ENCODE measurements around the gene KRT37.
"Not testable (repeated sequence)": the region's sequence is repeated elsewhere in the genome, so short reads cannot be mapped to it uniquely, and the experiment has no call there.

The KRT37 gene

DNA sequence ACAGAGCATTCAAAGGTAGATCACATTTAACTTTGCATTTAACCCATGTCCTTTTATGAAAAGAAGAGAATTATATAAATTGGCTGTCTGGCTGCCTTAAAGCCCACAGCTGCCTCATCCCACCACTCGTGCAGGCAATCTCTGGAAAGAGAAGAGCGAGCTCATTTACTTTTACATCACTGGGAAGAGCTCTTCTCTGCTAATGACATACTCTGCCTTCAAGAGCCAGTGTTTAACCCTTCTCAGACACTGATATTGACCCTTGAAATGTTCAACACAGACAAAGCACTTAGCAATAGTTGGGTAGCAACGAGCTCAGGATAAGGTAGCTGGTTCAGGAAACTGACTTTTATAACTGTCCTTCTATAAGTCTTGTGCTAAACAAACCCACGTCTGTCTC is 9.6 kb upstream of the KRT37 start:
- DNase-seq: no peak

DNA sequence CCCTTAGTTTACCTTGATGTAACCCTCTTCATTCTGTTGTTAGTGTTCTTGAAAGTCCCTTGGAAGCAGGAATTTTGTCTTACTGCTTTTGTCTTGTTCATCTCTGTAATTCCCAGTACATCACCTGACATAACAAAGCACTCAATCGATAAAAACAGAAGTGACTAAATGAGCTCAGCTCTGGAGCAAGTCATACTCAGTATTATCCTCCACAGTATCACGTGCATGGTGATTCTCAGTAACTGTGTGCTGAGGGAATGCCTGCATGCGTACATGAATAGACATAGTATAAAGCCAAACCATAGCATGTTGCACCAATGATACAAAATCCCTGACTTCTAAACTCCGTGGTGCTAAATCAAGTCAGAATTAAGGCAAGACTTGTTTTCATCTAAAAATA is 9.2 kb upstream of the KRT37 start:
- no peak for DNase-seq

DNA sequence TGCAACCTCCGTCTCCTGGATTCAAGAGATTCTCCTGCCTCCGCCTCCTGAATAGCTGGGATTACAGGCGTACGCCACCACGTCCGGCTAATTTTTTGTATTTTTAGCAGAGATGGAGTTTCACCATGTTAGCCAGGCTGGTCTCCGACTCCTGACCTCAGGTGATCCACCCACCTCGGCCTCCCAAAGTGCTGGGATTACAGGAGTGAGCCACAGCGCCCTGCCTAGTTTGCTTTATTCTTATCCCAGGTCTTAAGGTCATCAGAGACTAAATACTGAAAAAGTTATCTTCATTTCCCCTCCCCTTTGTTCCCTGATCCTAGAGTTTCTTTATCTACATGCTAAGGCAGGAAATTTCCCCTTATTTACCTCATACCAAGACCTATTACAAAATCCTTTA is 6.0 kb upstream of the KRT37 start:
- not testable (repeated sequence) for DNase-seq

DNA sequence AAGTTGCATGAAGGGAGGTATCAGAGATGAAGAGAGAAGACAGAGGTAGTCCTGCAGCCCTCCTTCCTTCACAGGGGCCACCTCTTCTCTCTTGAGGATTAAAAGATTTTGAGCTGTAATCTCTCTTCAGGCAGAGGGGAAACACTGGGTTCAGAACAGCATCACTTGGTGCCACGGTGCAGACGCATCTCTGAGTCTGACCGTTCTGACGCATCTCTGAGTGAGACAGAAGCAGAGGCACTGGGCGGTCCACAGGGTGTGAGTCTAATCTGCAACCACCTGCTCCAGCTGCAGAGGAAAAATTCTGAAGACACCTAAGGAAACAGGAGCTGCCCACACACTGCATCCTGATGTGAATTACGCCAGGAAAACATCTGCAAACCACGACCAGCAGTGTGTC is 5.3 kb upstream of the KRT37 start:
- DNase-seq: no peak

DNA sequence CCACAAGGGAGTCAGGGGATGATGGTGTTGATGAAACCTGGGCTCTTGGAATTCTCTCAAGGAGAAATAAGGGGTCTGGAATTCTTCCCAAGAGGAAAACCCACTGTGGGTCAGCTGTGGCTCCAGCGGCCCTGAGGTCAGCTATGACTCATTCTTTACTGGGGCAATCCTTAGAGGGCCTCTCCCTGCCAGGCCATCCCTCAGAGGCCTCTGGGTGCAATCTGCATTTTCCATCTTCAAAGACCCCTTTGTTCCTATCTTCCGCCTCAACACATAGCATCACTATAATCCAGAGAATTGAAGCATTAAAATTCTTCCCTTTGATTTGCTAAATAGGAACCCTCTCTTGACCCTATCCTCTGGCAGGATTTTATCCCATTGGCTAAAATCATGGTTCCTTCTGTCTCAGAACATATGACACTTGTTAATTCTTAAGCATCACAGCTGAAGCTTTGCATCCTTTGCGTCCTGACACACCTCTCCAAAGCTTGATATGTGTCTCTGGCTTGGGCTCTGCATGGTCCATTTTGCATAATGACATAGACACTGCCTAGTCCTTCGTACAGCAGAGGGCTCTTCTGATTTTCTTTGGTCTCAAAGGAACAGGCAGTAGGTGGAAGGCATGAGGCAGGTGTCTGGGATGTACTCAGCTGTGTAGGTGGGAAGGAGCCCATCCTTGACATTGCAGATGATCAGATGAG is 4.4 kb upstream of the KRT37 start:
- DNase-seq: no peak

DNA sequence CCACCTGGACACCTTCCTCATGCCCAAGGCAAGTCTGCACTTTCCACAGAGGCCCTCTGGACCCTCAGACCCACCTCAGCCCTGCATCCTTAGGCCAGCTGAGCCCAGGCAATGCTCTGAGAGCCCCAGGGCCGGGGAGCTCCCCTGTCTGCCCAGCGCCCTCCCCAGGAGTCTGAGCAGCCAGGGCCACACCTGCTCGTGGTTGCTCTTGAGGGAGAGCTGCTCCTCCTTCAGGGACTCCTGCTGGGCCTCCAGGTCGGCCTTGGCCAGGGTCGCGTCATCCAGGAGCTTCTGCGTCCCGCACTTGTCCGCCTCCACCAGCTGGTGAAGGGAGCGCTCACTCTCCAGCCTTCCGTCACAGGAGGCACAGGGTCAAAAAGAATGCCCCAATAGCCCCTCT is 1.8 kb downstream of the KRT37 start:
- DNase-seq: not testable (repeated sequence)

DNA sequence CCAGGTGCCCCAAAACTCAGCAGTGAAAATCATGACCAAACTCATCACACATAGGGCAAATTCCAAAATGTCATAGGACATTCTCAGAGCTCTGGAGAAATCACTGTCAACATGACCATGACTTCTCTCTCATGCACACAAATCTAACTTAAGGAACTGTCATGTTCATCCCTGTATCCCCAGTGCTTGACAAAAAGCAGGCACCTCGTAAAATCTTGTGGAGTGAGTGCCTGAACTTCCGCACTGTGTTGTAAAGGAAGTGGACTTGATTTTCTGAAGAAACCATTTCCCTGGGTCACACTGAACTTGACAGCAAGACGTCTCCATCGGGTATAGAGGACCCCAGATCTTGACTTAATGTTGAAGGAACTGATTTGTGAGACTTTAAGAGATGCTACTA is 2.8 kb downstream of the KRT37 start:
- no peak for DNase-seq

DNA sequence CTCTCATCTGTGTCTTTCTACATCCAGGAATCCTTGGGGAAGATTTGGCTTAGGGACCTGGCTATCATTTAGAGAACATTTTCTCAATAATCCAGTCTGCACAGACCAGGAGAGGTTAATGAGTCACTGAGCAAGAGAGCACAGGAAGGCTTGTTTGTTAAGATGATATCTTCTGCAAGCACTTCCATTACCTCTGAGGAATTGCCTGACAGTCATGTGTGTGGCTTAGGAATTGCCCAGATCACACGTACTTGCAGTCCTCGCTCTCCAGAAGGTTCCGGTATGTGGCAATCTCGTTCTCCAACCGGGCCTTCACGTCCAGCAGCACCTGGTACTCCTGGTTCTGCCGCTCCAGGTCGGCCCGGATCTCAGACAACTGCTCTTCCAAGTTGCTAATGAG is 3.3 kb downstream of the KRT37 start:
- no peak for DNase-seq

DNA sequence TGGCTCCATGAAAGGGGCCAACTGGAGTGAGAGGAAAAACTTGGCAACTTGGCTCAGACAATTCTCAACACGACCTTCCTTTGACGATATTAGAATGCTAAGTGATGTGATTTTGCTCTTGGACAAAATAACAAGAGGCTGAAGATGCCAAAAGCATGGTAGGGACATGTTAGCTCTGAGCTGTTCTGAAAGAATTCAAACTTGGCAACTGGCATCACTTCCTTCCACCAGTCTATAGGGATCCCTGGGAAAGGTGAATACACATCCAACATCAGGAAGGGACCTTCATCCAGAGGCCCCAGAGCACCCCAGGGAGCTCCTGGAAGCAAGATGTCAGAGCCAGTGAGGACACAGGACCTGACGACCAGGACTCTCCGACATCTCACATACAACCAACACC is 4.3 kb downstream of the KRT37 start:
- DNase-seq: no peak

DNA sequence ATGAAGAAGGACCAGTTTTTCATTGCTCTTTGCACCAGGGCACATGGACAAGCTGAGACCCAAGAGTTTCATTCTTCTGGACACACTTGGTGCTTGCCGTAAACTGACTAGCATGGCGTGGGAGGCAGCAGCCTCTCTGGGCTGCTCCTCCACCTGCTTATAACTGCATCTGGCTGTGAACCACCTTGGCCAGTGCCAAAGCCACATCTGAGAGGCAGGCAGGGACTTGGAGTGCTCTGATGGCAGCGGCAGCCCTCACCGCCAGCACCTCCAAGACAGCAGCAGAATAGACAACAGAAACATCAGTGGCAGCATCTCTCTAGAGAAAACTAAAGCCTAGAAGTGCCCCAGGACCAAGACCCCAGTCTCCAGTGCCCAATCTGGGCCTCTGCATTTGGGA is 4.7 kb downstream of the KRT37 start:
- no peak for DNase-seq

DNA sequence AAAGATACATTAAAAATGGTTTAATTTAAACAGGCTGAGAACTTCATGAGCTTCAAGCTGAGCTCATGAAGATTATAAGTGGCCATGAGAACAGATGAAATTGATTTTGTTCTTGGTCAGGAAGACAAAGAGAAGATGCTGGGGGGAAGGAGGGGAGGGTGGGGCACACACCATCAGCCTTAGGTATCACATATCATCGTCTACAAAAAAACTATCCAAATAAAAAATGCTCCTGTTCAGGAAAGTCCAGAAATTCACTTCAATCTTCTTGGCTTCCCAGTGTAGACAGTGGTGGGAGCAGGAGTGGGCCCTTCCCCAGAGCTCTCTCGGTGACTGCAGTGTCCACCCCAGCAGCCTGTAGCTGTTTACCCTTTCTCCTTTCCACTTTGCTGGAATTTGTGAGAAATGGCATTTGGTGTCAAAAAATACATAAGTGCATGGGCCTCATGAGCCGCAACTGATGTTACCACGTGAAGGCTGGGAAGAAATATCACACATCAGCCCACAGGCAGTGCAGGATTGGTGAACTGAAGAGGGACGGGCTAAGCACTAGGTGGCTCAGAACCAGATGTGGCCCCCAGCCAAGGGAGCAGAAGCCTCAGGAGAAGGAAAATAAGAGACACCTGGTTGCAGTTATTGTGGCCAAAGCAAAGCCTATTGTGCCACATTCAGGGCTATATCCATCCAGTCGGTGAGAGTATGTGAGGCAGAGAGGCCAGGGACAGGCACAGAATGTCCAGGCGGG is 6.1 kb downstream of the KRT37 start:
- no peak for DNase-seq

DNA sequence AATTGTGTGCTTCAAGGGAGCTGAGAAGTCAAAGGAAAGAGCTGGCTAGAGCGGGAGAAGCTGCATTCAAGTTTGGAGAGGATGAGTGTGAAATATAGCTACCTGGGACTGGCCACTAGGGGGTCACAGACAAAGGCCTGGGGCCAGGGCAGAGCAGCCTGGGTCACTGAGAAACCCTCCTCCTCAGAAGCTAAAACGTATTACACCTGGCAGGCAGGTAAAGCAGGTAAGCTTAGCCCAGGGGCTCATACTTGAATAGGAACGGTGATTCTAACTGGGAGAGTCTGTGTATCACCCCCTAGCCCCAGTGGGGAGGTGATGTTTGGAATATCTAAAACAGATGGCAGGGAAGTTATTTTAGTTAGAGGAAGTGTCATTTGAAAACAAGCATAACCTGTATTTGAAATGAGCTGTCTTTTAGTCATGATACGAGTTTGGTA is 6.8 kb downstream of the KRT37 start:
- no peak for DNase-seq

DNA sequence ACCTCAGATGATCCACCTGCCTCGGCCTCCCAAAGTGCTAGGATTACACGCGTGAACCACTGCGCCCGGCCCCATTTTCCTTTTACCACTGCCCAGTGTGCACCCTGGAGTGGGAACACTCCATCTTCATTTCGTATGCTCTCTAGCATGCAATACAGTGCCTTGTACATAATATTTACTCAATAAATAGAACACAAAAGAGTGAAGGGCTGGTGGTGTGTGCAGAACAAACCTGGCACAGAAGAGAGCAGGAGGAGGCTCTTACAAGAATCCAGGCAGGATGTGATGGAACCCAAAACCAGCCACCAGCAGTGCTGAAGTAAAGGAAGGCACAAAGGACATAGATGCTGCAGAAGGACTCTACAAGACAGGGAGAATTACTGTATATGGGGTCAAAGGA is 7.3 kb downstream of the KRT37 start:
- DNase-seq: no peak

DNA sequence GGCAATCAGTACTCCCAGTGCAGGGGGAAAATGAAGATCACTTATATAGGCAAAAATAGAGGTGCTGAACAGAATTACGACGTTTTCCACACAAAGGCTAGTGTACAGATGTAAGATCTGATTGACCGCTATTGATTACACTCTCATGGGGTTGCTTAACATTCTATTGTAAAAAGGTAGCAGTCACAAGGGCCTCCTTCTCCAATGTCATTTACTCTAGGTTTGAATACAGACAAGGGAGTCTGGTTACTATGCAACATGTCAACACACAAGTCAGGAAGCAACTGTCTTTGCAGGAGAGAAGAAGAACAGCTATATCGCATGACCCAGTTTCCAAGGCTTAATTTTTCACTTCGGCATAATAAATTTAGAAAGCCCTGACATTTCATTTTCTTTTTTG is 7.9 kb downstream of the KRT37 start:
- no peak for DNase-seq

DNA sequence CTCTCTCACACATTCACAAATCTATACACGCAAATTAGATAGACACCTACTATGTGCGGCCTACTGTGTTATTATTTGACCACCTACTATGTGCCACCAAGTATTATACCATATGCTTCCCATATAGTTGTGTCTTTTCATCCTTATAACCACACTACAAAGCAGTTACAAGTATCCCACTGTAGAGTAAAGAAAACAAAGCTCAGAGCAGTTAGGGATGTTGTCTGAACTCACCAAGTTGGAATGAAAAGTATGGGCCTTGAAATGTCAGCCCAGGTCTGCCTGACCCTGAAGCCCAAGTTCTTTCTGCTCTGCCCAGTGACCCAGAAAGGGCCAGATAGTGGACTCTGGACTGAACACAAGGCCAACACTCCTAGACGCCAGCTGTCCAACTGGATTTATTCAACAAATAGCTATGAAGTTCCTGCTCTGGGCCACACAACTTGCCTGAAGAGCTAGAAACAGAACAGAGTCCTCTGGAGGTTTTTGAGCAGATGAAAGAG is 8.5 kb downstream of the KRT37 start:
- DNase-seq: no peak

DNA sequence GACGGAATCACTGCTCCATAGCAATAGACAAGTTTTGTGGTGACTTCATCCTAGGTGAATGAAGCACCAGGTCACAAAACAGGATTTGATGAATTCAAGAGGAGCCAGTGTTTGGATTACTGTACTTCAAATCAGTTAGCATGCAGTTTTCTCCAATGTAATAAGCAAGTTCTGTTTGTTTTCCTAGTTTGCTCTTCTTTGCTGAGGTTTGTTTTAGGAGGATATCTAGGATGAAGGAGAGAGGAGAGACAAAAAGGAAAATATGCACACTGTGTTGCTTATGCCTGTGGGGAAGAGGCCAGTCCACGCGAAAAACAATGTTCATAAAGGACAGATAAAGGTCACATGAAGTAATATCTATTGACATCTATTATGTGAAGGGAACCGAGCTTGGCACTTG is 9.0 kb downstream of the KRT37 start:
- no peak for DNase-seq

DNA sequence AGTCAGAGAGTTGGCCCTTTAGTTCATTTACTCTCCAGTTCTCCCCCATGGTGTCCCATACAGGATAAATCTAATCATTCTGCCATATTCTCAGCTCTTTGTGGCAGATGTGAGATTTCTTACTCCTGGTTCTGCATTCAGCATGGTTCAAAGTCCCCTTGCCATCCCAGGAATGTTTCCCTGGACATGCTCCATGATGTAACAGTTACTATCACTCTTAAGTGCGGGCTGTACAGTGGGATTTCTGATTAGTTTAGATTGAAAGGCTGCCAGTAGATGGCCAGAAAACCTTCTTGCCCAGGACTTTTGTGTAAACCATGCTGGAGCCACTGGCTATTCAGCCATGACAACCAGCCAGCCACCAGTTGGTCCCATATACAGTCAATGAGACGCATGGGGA is 10.4 kb downstream of the KRT37 start:
- no peak for DNase-seq

DNA sequence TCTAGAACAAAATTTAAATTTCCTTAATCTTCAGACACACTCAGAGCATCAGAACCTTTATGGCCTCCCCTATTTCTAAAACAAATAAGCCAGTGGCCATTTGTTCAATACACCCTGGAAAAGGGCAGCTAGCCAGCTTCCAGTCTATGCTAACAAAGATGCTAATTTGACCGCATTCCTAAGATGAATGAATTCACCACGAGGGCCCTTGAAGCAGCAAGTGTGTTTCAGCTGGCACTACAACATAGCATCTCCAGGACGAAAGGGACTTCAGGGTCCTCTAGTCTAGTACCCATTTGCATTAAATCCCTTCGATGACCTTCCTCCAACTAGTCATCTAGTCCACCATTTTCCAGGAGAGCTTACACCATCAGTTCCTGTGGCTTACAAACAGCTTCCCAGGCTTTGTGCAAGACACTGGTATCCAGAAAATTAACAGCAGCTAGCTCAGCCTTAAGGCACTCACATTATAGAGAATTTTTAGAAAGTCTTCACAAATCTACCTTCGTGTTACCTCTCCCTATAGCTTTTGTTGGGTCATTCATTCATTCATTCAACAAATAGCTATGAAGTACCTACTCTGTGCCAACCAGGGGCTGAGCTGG is 10.9 kb downstream of the KRT37 start:
- DNase-seq: no peak

DNA sequence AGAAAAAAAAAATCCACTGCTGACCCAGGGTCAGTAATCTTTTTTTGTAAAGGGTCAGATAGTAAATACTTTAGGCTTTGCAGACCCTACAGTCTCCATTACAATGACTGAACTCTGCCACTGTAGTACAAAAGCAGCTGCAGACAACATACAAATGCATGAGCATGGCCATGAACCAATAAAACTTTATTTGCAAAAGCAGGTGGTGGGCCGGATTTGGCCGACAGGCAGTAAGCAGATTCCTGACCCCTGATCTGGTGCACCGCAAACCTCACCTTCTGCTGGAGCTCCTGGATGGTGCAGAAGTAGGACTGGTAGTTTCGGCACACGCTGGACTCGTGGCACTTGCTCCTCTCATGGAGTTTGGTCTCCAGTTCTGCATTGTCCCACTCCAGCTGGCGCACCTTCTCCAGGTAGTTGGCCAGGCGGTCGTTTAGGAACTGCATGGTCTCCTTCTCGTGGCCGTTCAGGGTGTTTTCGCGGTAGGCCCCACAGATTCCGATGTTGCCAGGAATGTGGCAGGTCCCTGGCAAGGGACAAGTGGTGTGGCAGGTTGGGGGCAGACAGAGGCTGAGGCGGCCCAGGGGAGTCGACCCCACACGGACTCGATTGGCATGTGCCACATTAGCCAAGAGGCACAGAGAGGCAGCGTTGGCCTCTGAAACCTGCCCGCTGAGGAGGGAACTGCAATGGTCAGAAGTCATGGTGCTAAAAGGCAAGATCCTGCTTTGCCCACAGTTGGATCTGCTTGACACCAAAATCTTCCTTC is 13.1 kb downstream of the KRT37 start:
- DNase-seq: no peak

DNA sequence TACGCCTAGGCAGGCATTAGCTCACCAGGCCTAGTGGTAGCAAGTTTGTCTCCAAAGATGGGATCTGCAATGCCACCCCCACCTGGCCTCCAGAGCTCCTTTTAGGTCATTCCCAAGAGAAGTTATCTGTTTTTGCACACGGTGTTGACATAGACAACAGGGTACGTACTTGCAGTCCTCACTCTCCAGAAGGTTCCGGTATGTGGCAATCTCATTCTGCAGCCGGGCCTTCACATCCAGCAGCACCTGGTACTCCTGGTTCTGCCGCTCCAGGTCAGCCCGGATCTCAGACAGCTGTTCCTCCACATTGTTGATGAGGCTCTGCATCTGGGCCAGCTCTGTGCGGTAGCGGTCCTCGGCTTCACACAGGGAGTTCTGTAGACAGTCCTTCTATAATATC is 17.2 kb downstream of the KRT37 start:
- no peak for DNase-seq

DNA sequence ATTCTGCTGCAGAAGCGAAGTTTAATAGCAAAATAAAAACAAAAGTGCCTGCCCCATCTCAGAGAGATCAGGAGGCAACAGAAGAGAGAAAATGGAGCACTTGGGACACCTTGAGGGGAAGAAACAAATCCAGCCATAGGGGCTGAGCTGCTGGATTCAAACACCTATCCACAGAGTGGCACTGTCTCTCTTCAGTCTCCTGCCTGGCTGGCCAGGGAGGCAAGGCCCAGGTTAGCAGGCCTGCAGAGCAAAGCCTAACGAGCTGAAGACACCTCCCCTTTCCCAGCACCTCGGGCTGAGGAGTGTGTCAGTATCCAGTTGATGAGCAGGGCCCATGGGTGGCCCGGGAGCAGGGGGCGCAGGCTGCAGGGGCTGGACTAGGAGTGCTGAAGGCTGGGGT is 18.2 kb downstream of the KRT37 start:
- DNase-seq: no peak

DNA sequence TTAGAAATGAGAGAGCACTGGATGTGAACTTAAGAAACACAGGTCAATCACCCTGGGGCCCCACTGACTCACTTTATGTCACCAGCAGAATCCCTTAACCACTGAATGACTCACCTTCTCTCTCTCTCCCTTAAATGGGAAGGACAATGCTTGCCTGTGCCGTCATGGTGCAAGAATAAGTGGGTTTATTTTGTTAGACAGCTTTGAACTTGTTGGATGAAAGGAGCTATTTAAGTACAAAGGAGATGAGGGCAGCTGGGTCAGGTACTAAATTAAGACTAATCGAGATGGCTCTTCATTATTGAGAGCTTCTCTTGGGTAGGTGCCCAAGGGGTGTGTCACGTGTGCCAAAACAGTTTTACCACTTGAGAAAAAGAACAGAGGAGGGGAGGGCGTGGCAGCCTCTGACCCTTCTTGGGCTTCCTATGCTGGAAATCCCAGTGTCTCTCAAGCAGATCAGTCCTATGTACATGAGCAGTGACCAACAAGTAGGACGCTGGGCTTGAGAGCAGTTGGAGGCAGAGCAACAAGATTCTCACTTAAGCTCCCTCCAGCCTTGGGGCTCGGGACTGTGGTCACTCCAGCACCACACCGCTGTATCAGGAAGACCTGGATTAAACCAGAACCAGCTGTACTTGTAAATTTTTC is 20.2 kb downstream of the KRT37 start:
- DNase-seq: peak; percentile 65
